ENCODE measurements around the gene PUS7L.

The PUS7L gene

DNA sequence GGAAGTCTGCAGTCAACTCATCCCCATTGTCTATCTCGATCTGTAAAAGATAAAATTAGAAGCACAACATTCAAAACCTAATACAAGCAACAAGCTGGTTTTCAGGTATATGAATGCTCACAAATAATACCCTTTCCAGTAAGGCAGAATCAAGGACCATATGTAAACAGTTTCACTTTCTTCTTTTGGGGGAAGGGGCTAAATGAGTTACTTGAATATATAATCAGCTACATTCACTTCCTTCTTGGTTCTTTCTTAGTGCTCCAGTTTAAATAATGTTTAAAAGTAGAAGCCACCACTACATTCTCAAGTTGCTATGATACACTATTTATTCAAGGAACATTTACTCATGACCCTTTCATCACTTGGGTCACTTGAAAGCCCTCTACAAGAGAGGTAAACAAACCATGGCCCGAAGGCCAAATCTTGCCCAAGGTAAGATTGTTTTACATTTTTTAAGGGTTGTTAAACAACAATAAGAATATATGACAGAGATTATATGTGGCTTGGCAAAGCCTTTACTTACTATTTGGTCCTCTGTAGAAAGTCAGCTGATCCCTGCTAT is 37.2 kb upstream of the PUS7L start:
- no peak overlapping the region for H3K9ac ChIP-seq (ENCODE audit: low read length)
- no peak overlapping the region for H2AFZ ChIP-seq (ENCODE audit: low read length)
- H3K4me3 ChIP-seq (ENCODE audit: low read length): no peak overlapping the region
- H3K27ac ChIP-seq (ENCODE audit: low read length): no peak overlapping the region
- TF ChIP-seq, protein P1, sequence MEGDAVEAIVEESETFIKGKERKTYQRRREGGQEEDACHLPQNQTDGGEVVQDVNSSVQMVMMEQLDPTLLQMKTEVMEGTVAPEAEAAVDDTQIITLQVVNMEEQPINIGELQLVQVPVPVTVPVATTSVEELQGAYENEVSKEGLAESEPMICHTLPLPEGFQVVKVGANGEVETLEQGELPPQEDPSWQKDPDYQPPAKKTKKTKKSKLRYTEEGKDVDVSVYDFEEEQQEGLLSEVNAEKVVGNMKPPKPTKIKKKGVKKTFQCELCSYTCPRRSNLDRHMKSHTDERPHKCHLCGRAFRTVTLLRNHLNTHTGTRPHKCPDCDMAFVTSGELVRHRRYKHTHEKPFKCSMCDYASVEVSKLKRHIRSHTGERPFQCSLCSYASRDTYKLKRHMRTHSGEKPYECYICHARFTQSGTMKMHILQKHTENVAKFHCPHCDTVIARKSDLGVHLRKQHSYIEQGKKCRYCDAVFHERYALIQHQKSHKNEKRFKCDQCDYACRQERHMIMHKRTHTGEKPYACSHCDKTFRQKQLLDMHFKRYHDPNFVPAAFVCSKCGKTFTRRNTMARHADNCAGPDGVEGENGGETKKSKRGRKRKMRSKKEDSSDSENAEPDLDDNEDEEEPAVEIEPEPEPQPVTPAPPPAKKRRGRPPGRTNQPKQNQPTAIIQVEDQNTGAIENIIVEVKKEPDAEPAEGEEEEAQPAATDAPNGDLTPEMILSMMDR (IDR thresholded peaks at IDR 0.05; ENCODE audit: low read length): no peak
- no peak for TF ChIP-seq EZH2phosphoT487 (IDR thresholded peaks at IDR 0.05; ENCODE audit: low read length)
- TF ChIP-seq EZH2 (optimal IDR thresholded peaks at IDR 0.05; ENCODE audit: low read depth, low read length): no peak
- H3K9me2 ChIP-seq (replicated peaks; ENCODE audit: insufficient read depth, low read length): no peaks in the 10 kb centered on the region
- H3K79me2 ChIP-seq (ENCODE audit: low read length): no peaks in the 10 kb centered on the region
- H3K4me2 ChIP-seq (ENCODE audit: low read depth, low read length): no peak overlapping the region
- H4K20me1 ChIP-seq (ENCODE audit: insufficient read depth, low read length): no peaks in the 10 kb centered on the region
- no peaks in the 10 kb centered on the region for H3K27me3 ChIP-seq (replicated peaks; ENCODE audit: insufficient read depth, low read length)
- no peaks in the 10 kb centered on the region for H3K4me1 ChIP-seq (ENCODE audit: low read length)
- no peaks in the 10 kb centered on the region for H3K9me3 ChIP-seq (replicated peaks; ENCODE audit: insufficient read depth, low read length)
- peaks cover 11% of the 10 kb centered on the region; the same call in 1 of the 2 replicates for H3K36me3 ChIP-seq (replicated peaks; ENCODE audit: insufficient read depth, low read length)
- H3F3A ChIP-seq (ENCODE audit: insufficient read depth, low read length): no peaks in the 10 kb centered on the region; the same call in 1 of the 2 replicates
- DNase-seq: no peak

DNA sequence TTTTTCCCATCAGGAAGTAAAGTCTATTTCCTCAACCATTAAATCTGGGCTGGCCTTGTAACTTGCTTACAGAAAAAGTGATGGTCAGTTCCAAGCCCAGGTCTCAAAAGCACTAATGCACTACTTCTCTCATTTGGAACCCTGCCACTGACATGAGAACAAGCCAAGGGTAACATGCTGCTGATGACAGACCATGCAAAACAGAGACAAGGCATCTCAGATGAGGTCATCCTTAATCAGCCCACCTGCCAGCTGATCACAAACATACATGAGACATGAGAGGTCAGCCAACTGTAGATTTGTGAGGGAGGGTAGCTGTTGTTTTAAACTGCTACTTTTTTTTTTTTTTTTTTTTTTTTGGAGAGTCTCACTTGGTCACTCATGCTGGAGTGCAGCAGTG is 31.4 kb upstream of the PUS7L start:
- Histone ChIP-seq H3K9me3 (replicated peaks; ENCODE audit: insufficient read depth, low read length) (no peaks in the 10 kb centered on the region), H3K79me2 (ENCODE audit: low read length) (no peaks in the 10 kb centered on the region), H3F3A (ENCODE audit: insufficient read depth, low read length) (no peaks in the 10 kb centered on the region; the same call in 1 of the 2 replicates), H2AFZ (ENCODE audit: low read length) (no peak overlapping the region), H4K20me1 (ENCODE audit: insufficient read depth, low read length) (no peaks in the 10 kb centered on the region), H3K9ac (ENCODE audit: low read length) (no peak overlapping the region), H3K27me3 (replicated peaks; ENCODE audit: insufficient read depth, low read length) (no peaks in the 10 kb centered on the region), H3K9me2 (replicated peaks; ENCODE audit: insufficient read depth, low read length) (no peaks in the 10 kb centered on the region), H3K4me1 (ENCODE audit: low read length) (no peaks in the 10 kb centered on the region), H3K36me3 (replicated peaks; ENCODE audit: insufficient read depth, low read length) (no peaks in the 10 kb centered on the region), H3K4me3 (ENCODE audit: low read length) (no peak overlapping the region), H3K27ac (ENCODE audit: low read length) (no peak overlapping the region), H3K4me2 (ENCODE audit: low read depth, low read length) (no peak overlapping the region)
- DNase-seq: no peak
- TF ChIP-seq EZH2 (optimal IDR thresholded peaks at IDR 0.05; ENCODE audit: low read depth, low read length): no peak
- TF ChIP-seq, protein P1 (IDR thresholded peaks at IDR 0.05; ENCODE audit: low read length): no peak
- TF ChIP-seq EZH2phosphoT487 (IDR thresholded peaks at IDR 0.05; ENCODE audit: low read length): no peak

DNA sequence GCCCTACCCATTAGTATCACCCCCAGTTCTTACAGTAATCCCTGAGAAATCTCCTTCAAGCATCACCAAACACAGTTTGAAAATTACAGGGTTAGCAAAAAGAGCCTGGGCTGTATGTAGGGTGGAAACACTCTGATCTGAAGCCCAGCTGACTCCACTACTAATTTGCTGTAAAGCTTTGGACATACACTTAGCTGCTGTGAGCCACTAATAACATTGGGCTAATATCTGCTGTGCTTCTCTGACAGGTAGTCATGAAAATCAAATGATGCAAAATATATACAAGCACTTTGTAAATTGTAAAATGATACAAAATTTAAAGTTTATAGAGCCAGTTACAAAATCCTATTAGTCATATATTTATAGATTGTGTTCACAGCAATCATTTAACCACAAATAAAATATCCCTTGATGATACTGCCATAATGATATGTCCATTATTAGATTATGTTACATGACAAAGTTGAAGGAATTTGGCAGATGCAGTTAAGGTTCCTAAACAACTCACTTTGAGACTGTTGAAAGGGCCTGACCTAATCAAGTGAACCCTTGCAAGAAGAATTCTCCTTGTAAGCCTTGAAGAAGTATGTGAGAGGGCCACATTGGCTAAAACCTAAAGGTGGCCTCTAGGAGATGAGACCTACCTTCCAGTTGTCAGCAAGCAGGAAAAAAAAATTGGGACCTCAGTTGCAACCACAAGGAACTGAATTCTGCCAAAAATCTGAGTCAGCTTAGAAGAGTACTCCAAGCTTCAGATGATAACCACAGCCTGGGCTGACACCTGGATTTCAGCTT is 28.5 kb upstream of the PUS7L start:
- no peaks in the 10 kb centered on the region; the same call in 1 of the 2 replicates for H3F3A ChIP-seq (ENCODE audit: insufficient read depth, low read length)
- no peak overlapping the region for H3K9ac ChIP-seq (ENCODE audit: low read length)
- no peak overlapping the region for H3K4me3 ChIP-seq (ENCODE audit: low read length)
- H2AFZ ChIP-seq (ENCODE audit: low read length): no peak overlapping the region
- no peaks in the 10 kb centered on the region; the same call in 1 of the 2 replicates for H3K36me3 ChIP-seq (replicated peaks; ENCODE audit: insufficient read depth, low read length)
- H3K9me3 ChIP-seq (replicated peaks; ENCODE audit: insufficient read depth, low read length): no peaks in the 10 kb centered on the region
- H4K20me1 ChIP-seq (ENCODE audit: insufficient read depth, low read length): no peaks in the 10 kb centered on the region
- H3K4me1 ChIP-seq (ENCODE audit: low read length): no peaks in the 10 kb centered on the region
- H3K27me3 ChIP-seq (replicated peaks; ENCODE audit: insufficient read depth, low read length): no peaks in the 10 kb centered on the region
- no peak for TF ChIP-seq EZH2 (optimal IDR thresholded peaks at IDR 0.05; ENCODE audit: low read depth, low read length)
- TF ChIP-seq, protein P1 (IDR thresholded peaks at IDR 0.05; ENCODE audit: low read length): no peak
- no peak for TF ChIP-seq EZH2phosphoT487 (IDR thresholded peaks at IDR 0.05; ENCODE audit: low read length)
- no peaks in the 10 kb centered on the region for H3K9me2 ChIP-seq (replicated peaks; ENCODE audit: insufficient read depth, low read length)
- DNase-seq: no peak
- H3K4me2 ChIP-seq (ENCODE audit: low read depth, low read length): no peak overlapping the region
- H3K79me2 ChIP-seq (ENCODE audit: low read length): no peaks in the 10 kb centered on the region
- no peak overlapping the region for H3K27ac ChIP-seq (ENCODE audit: low read length)
